Measurements from ENCODE around the gene TBC1D9.

- TF ChIP-seq GATA3 (IDR thresholded peaks at IDR 0.05; ENCODE audit: low read depth, low read length) (no peak), GATA2 (IDR thresholded peaks at IDR 0.05; ENCODE audit: low read depth, low read length) (no peak)
Observed at GRCh38 chr4:140742838-140743193, 13.4 kb downstream of the TBC1D9 start.
